HCT116 (cell line): ENCODE measurements around the gene IL21R. TPM values are rescaled to one million over a fixed set of nuclear protein-coding genes. Genes with fewer than 3 reads are reported as not detected.

Source experiments
- ATAC-seq: fragments of 200-7000 bp; cut with Tn5 transposase; 2 replicates; pipeline ENCODE4 v1.9.1; 2020; ENCODE audit warnings: mild to moderate bottlenecking, moderate library complexity
- BruUV-seq: library from RNA; stranded (reverse); fragments of 400-500 nt; replicated peaks from 2 replicates; lab custom pipeline; 2021; lab: Mats Ljungman, UMichigan
- CTCF ChIA-PET: fragments of 300-600 bp; sonication (Branson Sonifier 250); formaldehyde crosslinking; loops from one replicate; lab custom pipeline; 2021; ENCODE audit warnings: antibody characterized with exemption; lab: Charles Lee
- POLR2A ChIA-PET: fragments of 300-600, 350-600 bp; sonication (Branson Sonifier 250); formaldehyde crosslinking; loops from one replicate; lab custom pipeline; 2021; ENCODE audit warnings: antibody characterized with exemption; lab: Charles Lee
- RAD21 ChIA-PET, 2 experiments: fragments of 300-600 bp; sonication (Branson Sonifier 250); formaldehyde crosslinking; loops; one replicate each; lab custom pipeline; 2023; ENCODE audit warnings: low total read pairs in 2 of 2; ENCODE audit not compliant: uncharacterized antibody in 2 of 2, unreplicated experiment in 2 of 2, low non-redundant PET in 1 of 2; lab: Charles Lee
- DNase-seq: peaks from one replicate; pipeline ENCODE4 v3.0.0-alpha.2; 2010; ENCODE audit warnings: low read depth, low spot score
- H2AFZ ChIP-seq: fragments of 200-600 bp; shearing (Covaris generic), sonication (generic); 2 replicates; pipeline ENCODE4 v1.6.1; 2017; ENCODE audit warnings: low read depth, mixed run types, mixed read lengths, antibody characterized with exemption, low read length; ENCODE audit not compliant: poor library complexity, severe bottlenecking
- H3K27ac ChIP-seq: 2 replicates; pipeline ENCODE4 v1.5.1; 2012; ENCODE audit warnings: low read depth, low read length
- H3K27me3 ChIP-seq: fragments of 200-600 bp; sonication (generic); 2 replicates; pipeline ENCODE4 v1.6.1; 2016; ENCODE audit warnings: mixed run types, low read length, mixed read lengths; ENCODE audit not compliant: insufficient read depth
- H3K36me3 ChIP-seq, 2 experiments: fragments of 200-500 bp in 1 of 2; fragments of 200-600 bp in 1 of 2; sonication (Bioruptor generic) in 1 of 2; sonication (generic) in 1 of 2; 2 replicates each; pipeline versions ENCODE4 v1.5.1 to v1.6.1; 2014 to 2016; ENCODE audit warnings: low read length in 2 of 2, inconsistent platforms in 1 of 2, mixed read lengths in 1 of 2, mixed run types in 1 of 2; ENCODE audit not compliant: insufficient read depth in 2 of 2, control insufficient read depth in 1 of 2
- H3K4me1 ChIP-seq, 2 experiments: fragments of 200-600 bp in 1 of 2; sonication (generic) in 1 of 2; 2 replicates each; pipeline versions ENCODE4 v1.5.1 to v1.6.1; 2012 to 2017; ENCODE audit warnings: low read length in 2 of 2, inconsistent platforms in 1 of 2, mild to moderate bottlenecking in 1 of 2, mixed read lengths in 1 of 2, mixed run types in 1 of 2, moderate library complexity in 1 of 2; ENCODE audit not compliant: insufficient read depth in 2 of 2, control insufficient read depth in 1 of 2
- H3K4me2 ChIP-seq: fragments of 200-600 bp; sonication (generic); 2 replicates; pipeline ENCODE4 v1.6.1; 2017; ENCODE audit warnings: mixed run types, low read length, mixed read lengths
- H3K4me3 ChIP-seq, 2 experiments: fragments of 200-600 bp in 1 of 2; sonication (generic) in 1 of 2; replicated peaks in 1 of 2; 2 replicates each; pipeline ENCODE4 v1.5.1; 2011 to 2016; ENCODE audit warnings: low read length in 2 of 2, control low read depth in 1 of 2, low read depth in 1 of 2, mild to moderate bottlenecking in 1 of 2, mixed read lengths in 1 of 2, mixed run types in 1 of 2
- H3K79me2 ChIP-seq: fragments of 200-600 bp; sonication (generic); 2 replicates; pipeline ENCODE4 v1.6.1; 2017; ENCODE audit warnings: mild to moderate bottlenecking, mixed run types, low read length, moderate library complexity, mixed read lengths; ENCODE audit not compliant: insufficient read depth
- H3K9ac ChIP-seq: fragments of 200-600 bp; sonication (generic); 2 replicates; pipeline ENCODE4 v1.6.1; 2016; ENCODE audit warnings: low read length, mixed read lengths
- H3K9me2 ChIP-seq: fragments of 200-600 bp; sonication (generic), shearing (Covaris generic); 2 replicates; pipeline ENCODE4 v1.6.1; 2017; ENCODE audit warnings: mixed run types, mild to moderate bottlenecking, moderate library complexity; ENCODE audit not compliant: insufficient read depth
- H3K9me3 ChIP-seq, 2 experiments: fragments of 200-500 bp in 1 of 2; fragments of 200-600 bp in 1 of 2; sonication (Bioruptor generic) in 1 of 2; sonication (generic) in 1 of 2; 2 replicates each; pipeline ENCODE4 v1.6.1; 2014 to 2017; ENCODE audit warnings: low read length in 2 of 2, mixed read lengths in 2 of 2, inconsistent platforms in 1 of 2, low read depth in 1 of 2, mild to moderate bottlenecking in 1 of 2, mixed run types in 1 of 2, moderate library complexity in 1 of 2; ENCODE audit not compliant: control insufficient read depth in 1 of 2, insufficient read depth in 1 of 2
- H4K20me1 ChIP-seq: fragments of 200-600 bp; sonication (generic), shearing (Covaris generic); 2 replicates; pipeline ENCODE4 v1.6.1; 2017; ENCODE audit warnings: mixed run types, mild to moderate bottlenecking, moderate library complexity; ENCODE audit not compliant: insufficient read depth
- ATF3 ChIP-seq: IDR thresholded peaks from 2 replicates; pipeline ENCODE4 v1.6.1; 2012
- EGR1 ChIP-seq: IDR thresholded peaks from 2 replicates; pipeline ENCODE4 v1.6.1; 2012; ENCODE audit warnings: low read depth
- EZH2 ChIP-seq: fragments of 200-600 bp; sonication (generic); IDR thresholded peaks from 2 replicates; pipeline ENCODE4 v1.6.1; 2017; ENCODE audit warnings: antibody characterized with exemption, mixed run types
- FOSL1 ChIP-seq: IDR thresholded peaks from 2 replicates; pipeline ENCODE4 v1.6.1; 2012; ENCODE audit warnings: low read depth
- JUND ChIP-seq: IDR thresholded peaks from 2 replicates; pipeline ENCODE4 v1.6.1; 2012
- MAX ChIP-seq: IDR thresholded peaks from 2 replicates; pipeline ENCODE4 v1.6.1; 2012
- POLR2A ChIP-seq: IDR thresholded peaks from 2 replicates; pipeline ENCODE4 v1.7.0; 2011; ENCODE audit warnings: borderline replicate concordance; ENCODE audit not compliant: insufficient read depth, insufficient read length; ENCODE audit errors: extremely low read depth
- RAD21 ChIP-seq: IDR thresholded peaks from 2 replicates; pipeline ENCODE4 v1.6.1; 2012; ENCODE audit warnings: low read depth, mild to moderate bottlenecking
- REST ChIP-seq: IDR thresholded peaks from 2 replicates; pipeline ENCODE4 v1.6.1; 2012; ENCODE audit warnings: low read depth
- SP1 ChIP-seq: IDR thresholded peaks from 2 replicates; pipeline ENCODE4 v1.6.1; 2012; ENCODE audit warnings: low read depth
- SRF ChIP-seq: IDR thresholded peaks from 2 replicates; pipeline ENCODE4 v1.6.1; 2012; ENCODE audit warnings: low read depth
- TCF7L2 ChIP-seq: IDR thresholded peaks from 2 replicates; pipeline ENCODE4 v1.7.0; 2011; ENCODE audit warnings: borderline replicate concordance, inconsistent platforms; ENCODE audit not compliant: insufficient read depth, insufficient read length; ENCODE audit errors: extremely low read depth
- ZNF274 ChIP-seq: fragments of 200-500 bp; sonication (Bioruptor generic); IDR thresholded peaks from 2 replicates; pipeline ENCODE4 v1.6.1; 2014; ENCODE audit warnings: mild to moderate bottlenecking, low read depth, low read length, inconsistent platforms
- intact Hi-C: fragments of 100-400 bp; cut with micrococcal nuclease; formaldehyde crosslinking; loops from 2 replicates; pipeline ENCODE4 v1.10.0; 2022
- total RNA-seq: library from RNA; stranded (reverse); gene quantifications from one replicate; pipeline ENCODE4 v1.2.1, GENCODE V29; 2021; ENCODE audit not compliant: unreplicated experiment

The IL21R gene
- total RNA-seq, 1 experiment from 2014 or later: 1.2 TPM

GRCh38 chr16:27449434-27450195 lies 47.6 kb downstream of the IL21R start:
- BruUV-seq: no TSS peak
- H3K27me3 ChIP-seq: no peaks in the 10 kb centered on the region
- H2AFZ ChIP-seq: no peak overlapping the region
- ATAC-seq (no peak), DNase-seq (no peak)
- ChIA-PET CTCF (no interaction called here), RAD21 (no interaction called here), POLR2A (no interaction called here)
- no peaks in the 10 kb centered on the region for H3K9me2 ChIP-seq
- H3K9ac ChIP-seq: no peak overlapping the region
- no peak overlapping the region for H3K27ac ChIP-seq
- no peaks in the 10 kb centered on the region for H3K79me2 ChIP-seq
- H3K4me2 ChIP-seq: no peak overlapping the region
- TF ChIP-seq FOSL1 (no peak), MAX (no peak), SP1 (no peak), REST (no peak), ZNF274 (no peak), RAD21 (no peak), EGR1 (no peak), POLR2A (no peak), JUND (no peak), SRF (no peak), TCF7L2 (no peak), ATF3 (no peak), EZH2 (no peak)
- H3K9me3 ChIP-seq: peaks cover 0 to 6% of the 10 kb centered on the region in 2 experiments; a peak in 2 of 4 replicates
- no peaks in the 10 kb centered on the region for H3K4me1 ChIP-seq
- intact Hi-C loops: no loop called here
- no peaks in the 10 kb centered on the region for H4K20me1 ChIP-seq
- no peaks in the 10 kb centered on the region for H3K36me3 ChIP-seq
- no peak overlapping the region for H3K4me3 ChIP-seq
